Activated naive CD8-positive, alpha-beta T cell treated with anti-CD3 and anti-CD28 coated beads for 36 hours (primary cell): ENCODE measurements around the gene SH3BP1. TPM values are rescaled to one million over a fixed set of nuclear protein-coding genes. Genes with fewer than 3 reads are reported as not detected.

ENCODE experiments used
- DNase-seq: peaks from one replicate; pipeline ENCODE4 v3.0.0; 2021
- H3K27ac Mint-ChIP-seq: one replicate; pipeline ENCODE4 v1.8.0; 2022; ENCODE audit warnings: mild to moderate bottlenecking, moderate library complexity, mixed read lengths
- H3K27me3 Mint-ChIP-seq: one replicate; pipeline ENCODE4 v1.8.0; 2022; ENCODE audit warnings: mild to moderate bottlenecking, mixed read lengths
- H3K36me3 Mint-ChIP-seq: one replicate; pipeline ENCODE4 v1.8.0; 2021; ENCODE audit warnings: mild to moderate bottlenecking, mixed read lengths
- H3K4me1 Mint-ChIP-seq: one replicate; pipeline ENCODE4 v1.8.0; 2021; ENCODE audit warnings: mixed read lengths
- H3K4me3 Mint-ChIP-seq: one replicate; pipeline ENCODE4 v1.8.0; 2022; ENCODE audit warnings: mild to moderate bottlenecking, moderate library complexity, mixed read lengths
- H3K9me3 Mint-ChIP-seq: one replicate; pipeline ENCODE4 v1.8.0; 2022; ENCODE audit warnings: mixed read lengths
- total RNA-seq, 2 experiments: library from RNA; stranded (reverse); gene quantifications; one replicate each; pipeline ENCODE4 v1.2.3, GENCODE V29; 2021

Gene SH3BP1
- total RNA-seq, 2 experiments from 2014 or later = 90.8 to 103 TPM

DNA sequence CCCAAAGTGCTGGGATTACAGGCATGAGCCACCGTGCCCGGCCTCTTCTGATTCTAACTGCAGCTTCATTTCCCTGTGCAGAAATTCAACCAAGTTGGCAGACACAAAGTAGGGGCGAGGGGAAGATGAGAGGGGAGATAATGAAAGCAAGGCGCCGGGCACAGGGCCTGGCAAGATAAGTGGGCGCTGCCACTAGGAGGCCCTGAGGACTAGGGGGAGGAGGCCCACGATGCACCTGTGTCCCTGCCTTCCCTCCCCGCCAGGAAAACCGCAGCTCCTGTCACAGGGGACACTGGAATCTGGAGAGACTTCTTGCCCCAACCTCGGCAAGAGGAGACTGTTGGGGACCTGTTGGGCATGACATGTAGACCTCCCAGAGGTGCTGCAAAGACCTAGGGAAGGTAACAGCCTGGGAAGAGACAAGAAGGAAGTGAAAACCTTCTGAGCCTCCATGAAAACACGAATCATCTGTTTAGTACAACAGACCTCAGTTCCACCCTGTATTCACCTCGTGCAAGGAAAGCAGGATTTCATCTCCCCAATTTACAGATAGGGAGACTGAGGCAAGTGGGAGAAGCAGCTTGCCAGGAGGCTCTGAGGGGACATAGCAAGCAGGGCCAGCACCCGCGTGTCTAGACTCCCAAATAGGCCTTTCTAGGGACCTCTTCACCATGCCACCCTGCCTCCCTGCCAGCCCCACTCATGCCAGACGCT is 32.9 kb downstream of the SH3BP1 start:
- no peak for DNase-seq
- peaks cover 53% of the 10 kb centered on the region for H3K4me1 Mint-ChIP-seq

DNA sequence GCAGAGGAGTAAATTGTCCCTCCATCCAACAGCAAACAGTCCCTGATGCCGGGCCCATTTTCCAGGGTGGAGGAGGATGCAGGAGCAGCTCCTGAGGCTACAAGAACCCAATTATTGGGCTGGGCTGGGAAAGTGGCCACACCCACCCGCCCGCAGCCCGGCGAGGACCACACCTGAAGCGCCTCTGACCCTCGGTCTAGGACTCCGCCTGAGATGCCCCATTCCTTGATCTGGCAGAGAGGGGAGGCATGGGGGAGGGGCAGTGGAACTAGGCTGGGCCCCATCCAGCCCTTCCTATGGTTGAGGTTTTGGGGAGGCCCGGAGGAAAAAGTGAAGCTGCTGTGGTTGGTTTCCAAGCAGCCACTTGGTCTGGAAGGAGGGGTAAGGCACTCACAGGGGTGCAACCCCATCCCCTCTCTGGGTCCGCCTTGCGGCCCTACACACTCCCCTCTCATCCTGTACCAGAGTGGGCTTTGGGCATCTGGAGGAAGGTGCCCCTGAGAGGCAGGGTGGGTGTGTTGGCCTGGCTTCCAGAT is 33.5 kb downstream of the SH3BP1 start:
- DNase-seq = peak; percentile 46
- H3K36me3 Mint-ChIP-seq = peaks cover under 1% of the 10 kb centered on the region
- H3K4me3 Mint-ChIP-seq = no peak overlapping the region
- H3K27ac Mint-ChIP-seq = no peak overlapping the region
- H3K27me3 Mint-ChIP-seq = no peaks in the 10 kb centered on the region
- H3K9me3 Mint-ChIP-seq = no peaks in the 10 kb centered on the region
- peaks cover 58% of the 10 kb centered on the region for H3K4me1 Mint-ChIP-seq

More for the DNA sequence above, 32.9 kb downstream of the SH3BP1 start:
- no peaks in the 10 kb centered on the region for H3K9me3 Mint-ChIP-seq
- peak overlapping the region; percentile 65 for H3K27ac Mint-ChIP-seq
- no peak overlapping the region for H3K4me3 Mint-ChIP-seq
- no peaks in the 10 kb centered on the region for H3K36me3 Mint-ChIP-seq
- no peaks in the 10 kb centered on the region for H3K27me3 Mint-ChIP-seq

DNA sequence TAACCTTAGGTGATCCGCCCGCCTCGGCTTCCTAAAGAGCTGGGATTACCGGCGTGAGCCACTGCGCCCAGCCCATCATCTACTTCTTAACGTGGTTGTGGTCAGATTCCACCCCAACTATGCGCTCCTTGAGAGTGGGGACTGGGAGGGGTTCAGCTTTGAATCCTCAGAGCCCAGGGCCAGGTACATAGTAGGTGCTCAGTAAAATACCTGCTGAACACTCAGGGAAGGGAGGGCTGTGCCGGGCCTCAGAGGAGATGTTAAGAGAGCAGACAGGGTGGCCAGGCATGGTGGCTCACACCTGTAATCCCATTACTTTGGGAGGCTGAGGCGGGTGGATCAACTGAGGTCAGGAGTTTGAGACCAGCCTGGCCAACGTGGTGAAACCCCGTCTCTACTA is 34.8 kb downstream of the SH3BP1 start:
- Mint-ChIP-seq H3K4me3 (no peak overlapping the region), H3K27ac (peak overlapping the region; percentile 4), H3K4me1 (peaks cover 62% of the 10 kb centered on the region), H3K9me3 (no peaks in the 10 kb centered on the region), H3K36me3 (peaks cover 2% of the 10 kb centered on the region), H3K27me3 (no peaks in the 10 kb centered on the region)
- DNase-seq = no peak

DNA sequence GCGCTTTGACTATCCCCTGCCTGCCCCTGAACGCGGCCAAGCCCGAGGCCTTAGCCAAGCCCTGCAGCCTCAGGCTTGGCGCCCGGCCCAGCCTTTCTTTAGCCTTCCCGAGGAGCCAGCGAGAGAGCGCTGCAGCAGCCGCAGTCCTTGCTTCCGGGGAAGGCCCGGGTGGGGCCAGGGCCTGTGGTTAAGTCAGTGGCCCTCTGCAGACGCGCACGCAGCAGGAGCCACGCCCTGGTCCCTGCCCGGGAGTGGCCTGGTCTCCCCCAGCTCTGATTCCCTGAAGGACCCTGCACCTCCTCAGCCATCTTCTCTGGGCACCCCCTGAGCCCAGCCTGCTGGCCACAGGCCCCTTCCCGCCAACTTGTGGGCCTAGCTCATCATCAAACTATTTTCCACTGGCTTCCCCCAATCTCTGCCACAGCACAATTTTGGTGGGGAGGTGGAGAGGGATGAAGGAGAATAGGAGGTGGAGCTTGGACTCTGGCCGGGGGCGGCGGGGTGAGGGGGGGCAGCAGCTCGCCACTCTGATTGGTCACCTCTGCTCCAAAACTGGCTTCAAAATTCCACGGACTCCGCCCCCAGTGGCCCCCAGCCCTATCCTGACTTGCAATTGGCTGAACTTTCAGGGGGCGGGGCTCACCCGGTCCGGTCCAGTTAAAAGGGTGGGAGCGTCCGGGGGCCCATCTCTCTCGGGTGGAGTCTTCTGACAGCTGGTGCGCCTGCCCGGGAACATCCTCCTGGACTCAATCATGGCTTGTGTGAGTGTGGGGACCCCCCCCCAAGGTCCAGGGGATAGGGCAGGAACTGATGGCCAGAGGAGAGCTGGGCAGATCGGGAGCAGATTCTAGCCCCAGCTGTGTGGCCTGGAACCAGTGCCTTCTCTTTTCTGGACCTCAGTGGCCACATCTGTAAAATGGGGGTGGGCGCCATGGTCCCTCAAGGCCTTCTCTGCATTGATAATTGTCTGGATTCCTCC is 35.8 kb downstream of the SH3BP1 start, which contains the start of gene LGALS1:
Gene LGALS1, plus strand, starts transcription at position 686 of the 979 bp plus-strand sequence. Its CDS starts 67 bp downstream, at position 753.
- peak within 1 kb of the TSS; percentile 92 for H3K27ac Mint-ChIP-seq
- peaks cover 57% of the 10 kb centered on the region for H3K4me1 Mint-ChIP-seq
- DNase-seq = peak; percentile 78
- H3K27me3 Mint-ChIP-seq = no peaks in the 10 kb centered on the region
- no peaks in the 10 kb centered on the region for H3K9me3 Mint-ChIP-seq
- peak within 1 kb of the TSS; percentile 80 for H3K4me3 Mint-ChIP-seq
- H3K36me3 Mint-ChIP-seq = peaks cover 2% of the 10 kb centered on the region

- H3K4me3 Mint-ChIP-seq = peak overlapping the region; percentile 80
- H3K27me3 Mint-ChIP-seq = no peaks in the 10 kb centered on the region
- peak overlapping the region; percentile 92 for H3K27ac Mint-ChIP-seq
- H3K4me1 Mint-ChIP-seq = peaks cover 57% of the 10 kb centered on the region
- peaks cover 2% of the 10 kb centered on the region for H3K36me3 Mint-ChIP-seq
- DNase-seq = peak; percentile 30
- H3K9me3 Mint-ChIP-seq = no peaks in the 10 kb centered on the region
These were observed 36.7 kb downstream of the SH3BP1 start for GRCh38 chr22:37675930-37676735.

DNA sequence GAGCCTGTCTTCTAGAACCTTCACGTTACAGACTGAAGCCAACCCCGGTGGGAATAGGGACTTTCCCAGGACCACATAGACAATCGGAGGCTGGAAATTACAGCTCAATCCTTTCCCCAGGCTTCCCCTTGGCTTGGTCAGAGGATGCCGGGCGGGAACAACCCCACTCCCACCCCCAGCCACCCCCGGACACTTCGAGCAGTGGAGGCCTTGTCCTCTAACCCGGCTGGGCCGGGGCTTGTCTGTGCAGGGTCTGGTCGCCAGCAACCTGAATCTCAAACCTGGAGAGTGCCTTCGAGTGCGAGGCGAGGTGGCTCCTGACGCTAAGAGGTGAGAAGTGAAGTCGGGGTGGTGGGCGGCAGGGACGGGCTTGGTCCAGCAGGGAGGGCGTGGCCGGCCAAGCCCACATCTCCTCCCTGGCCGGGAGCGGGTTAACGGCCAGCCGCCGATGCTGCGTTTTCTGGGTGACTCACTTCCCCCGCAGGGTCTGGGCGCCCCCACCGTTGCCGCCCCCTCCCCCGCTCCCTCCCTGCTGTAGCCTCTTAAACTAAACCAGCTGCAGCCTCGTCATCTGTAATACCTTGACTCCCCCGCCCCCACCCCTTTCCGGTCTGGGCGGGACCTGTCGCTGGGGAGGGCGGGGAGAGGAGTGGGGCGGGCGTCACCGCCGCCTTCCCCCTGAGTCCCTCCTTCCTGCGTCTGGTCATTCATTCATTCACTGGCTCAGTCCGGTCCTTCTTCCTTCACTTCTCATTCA is 37.4 kb downstream of the SH3BP1 start:
- Mint-ChIP-seq H3K4me3 (peak overlapping the region; percentile 87), H3K27ac (peak overlapping the region; percentile 95), H3K9me3 (no peaks in the 10 kb centered on the region), H3K4me1 (peaks cover 57% of the 10 kb centered on the region), H3K27me3 (no peaks in the 10 kb centered on the region), H3K36me3 (peaks cover 2% of the 10 kb centered on the region)
- peak; percentile 93 for DNase-seq

GRCh38 chr22:37677493-37677974 is 38.1 kb downstream of the SH3BP1 start:
- H3K4me3 Mint-ChIP-seq = peak overlapping the region; percentile 87

GRCh38 chr22:37678372-37678771 is 38.9 kb downstream of the SH3BP1 start:
- Mint-ChIP-seq H3K4me3 (no peak overlapping the region), H3K27me3 (no peaks in the 10 kb centered on the region), H3K4me1 (peaks cover 43% of the 10 kb centered on the region), H3K27ac (peak overlapping the region; percentile 79), H3K36me3 (peaks cover 2% of the 10 kb centered on the region), H3K9me3 (no peaks in the 10 kb centered on the region)
- DNase-seq = no peak

More at GRCh38 chr22:37677493-37677974, 38.1 kb downstream of the SH3BP1 start:
- H3K36me3 Mint-ChIP-seq = peaks cover 2% of the 10 kb centered on the region
- H3K27ac Mint-ChIP-seq = peak overlapping the region; percentile 95
- H3K9me3 Mint-ChIP-seq = no peaks in the 10 kb centered on the region
- H3K27me3 Mint-ChIP-seq = no peaks in the 10 kb centered on the region
- DNase-seq = no peak
- peaks cover 51% of the 10 kb centered on the region for H3K4me1 Mint-ChIP-seq

- no peaks in the 10 kb centered on the region for H3K9me3 Mint-ChIP-seq
- no peak overlapping the region for H3K4me3 Mint-ChIP-seq
- H3K27ac Mint-ChIP-seq = peak overlapping the region; percentile 47
- peaks cover 2% of the 10 kb centered on the region for H3K36me3 Mint-ChIP-seq
- H3K4me1 Mint-ChIP-seq = peaks cover 35% of the 10 kb centered on the region
- DNase-seq = no peak
- no peaks in the 10 kb centered on the region for H3K27me3 Mint-ChIP-seq
These were observed 40.2 kb downstream of the SH3BP1 start for GRCh38 chr22:37679670-37680069.

DNA sequence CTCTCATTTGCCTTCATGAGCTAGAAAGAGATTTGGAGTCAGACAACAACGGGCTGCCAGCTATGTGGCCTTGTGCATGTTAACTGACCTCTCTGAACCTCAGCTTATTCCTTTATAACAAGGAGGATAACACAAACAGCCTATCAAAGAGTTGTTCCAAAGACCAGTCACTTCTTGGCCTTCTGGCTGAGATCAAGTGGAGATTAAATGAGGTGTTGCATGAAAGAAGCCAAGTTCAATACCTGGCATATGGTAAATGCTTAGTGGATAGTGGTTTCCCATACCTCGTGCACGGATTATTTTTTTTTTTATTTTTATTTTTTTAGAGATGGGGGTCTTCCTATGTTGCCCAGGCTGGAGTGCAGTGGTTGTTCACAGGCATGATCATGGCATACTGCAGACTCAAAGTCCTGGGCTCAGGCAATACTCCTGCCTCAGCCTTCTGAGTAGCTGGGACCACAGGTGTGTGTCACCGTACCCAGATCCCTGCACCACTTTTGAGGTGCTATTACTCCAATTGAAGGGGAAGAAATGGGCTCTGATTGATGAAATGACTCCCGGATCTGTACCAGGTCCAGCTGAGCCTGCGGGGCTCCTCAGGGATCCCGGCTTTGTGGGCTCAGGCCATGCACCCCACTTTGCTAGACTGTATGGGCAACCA is 40.9 kb downstream of the SH3BP1 start:
- Mint-ChIP-seq H3K36me3 (peaks cover 2% of the 10 kb centered on the region), H3K27me3 (no peaks in the 10 kb centered on the region), H3K9me3 (no peaks in the 10 kb centered on the region), H3K4me1 (peaks cover 30% of the 10 kb centered on the region), H3K27ac (peak overlapping the region; percentile 47), H3K4me3 (no peak overlapping the region)
- no peak for DNase-seq

DNA sequence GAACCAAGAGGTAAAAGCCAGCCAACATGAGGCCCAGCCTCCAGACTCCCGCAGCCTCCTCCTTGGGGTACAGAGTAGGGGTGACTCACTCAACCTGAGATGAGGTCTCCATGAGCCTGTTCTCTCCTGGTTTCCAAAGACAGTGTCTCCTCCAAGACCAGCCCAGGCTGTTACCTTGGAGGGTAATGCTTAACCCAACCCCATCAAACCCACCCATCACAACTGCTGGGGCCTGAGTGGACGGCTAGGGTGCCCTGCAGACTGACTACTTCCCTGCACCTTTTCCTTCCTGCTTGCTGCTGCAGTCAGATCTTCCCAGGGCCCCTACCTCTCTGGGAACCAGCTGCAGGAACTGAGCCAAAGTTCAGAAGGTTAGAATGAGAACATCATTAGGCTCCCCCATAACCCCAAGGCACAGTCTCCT is 41.5 kb downstream of the SH3BP1 start:
- Mint-ChIP-seq H3K27ac (no peak overlapping the region), H3K4me3 (no peak overlapping the region)

DNA sequence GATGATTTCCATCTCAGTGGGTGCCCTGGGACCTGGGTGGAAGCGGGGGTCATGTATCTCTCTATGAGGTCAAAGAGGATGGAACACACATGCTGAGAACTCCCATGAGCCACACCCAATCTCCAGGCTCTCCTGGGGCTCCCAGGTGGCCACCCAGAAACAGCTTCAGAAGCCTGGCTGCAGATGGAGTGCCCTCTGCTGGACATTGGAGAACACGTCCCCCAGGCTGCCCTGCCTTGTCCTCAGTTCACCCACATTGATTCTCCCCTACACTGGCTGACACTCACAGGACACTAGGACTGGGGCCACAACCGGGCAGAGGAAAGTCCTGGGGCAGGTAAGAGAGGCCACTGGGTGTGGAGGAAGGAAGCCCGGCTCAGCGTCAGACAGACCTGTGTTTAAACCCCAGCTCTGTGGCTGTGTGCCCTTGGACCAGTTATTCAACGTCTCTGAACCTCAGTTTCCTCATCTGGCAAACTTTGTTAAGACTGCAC is 42.1 kb downstream of the SH3BP1 start:
- DNase-seq = peak; percentile 75
- Mint-ChIP-seq H3K4me1 (peaks cover 24% of the 10 kb centered on the region), H3K27ac (no peak overlapping the region), H3K27me3 (no peaks in the 10 kb centered on the region), H3K4me3 (no peak overlapping the region), H3K36me3 (peaks cover 3% of the 10 kb centered on the region), H3K9me3 (no peaks in the 10 kb centered on the region)

More for the DNA sequence above, 41.5 kb downstream of the SH3BP1 start:
- Mint-ChIP-seq H3K9me3 (no peaks in the 10 kb centered on the region), H3K36me3 (peaks cover 2% of the 10 kb centered on the region), H3K27me3 (no peaks in the 10 kb centered on the region), H3K4me1 (peaks cover 25% of the 10 kb centered on the region)
- no peak for DNase-seq
